H1 (cell line): ENCODE measurements around the gene RABGGTB. TPM values are rescaled to one million over a fixed set of nuclear protein-coding genes. Genes with fewer than 3 reads are reported as not detected.

ENCODE experiments used
- CBX8 ChIP-seq: fragments of 300-800, 300-1000 bp; sonication (generic); IDR thresholded peaks from 2 replicates; pipeline ENCODE4 v1.7.1; 2016; ENCODE audit warnings: low read depth, low read length, borderline replicate concordance
- CEBPB ChIP-seq: IDR thresholded peaks from 2 replicates; pipeline ENCODE4 v1.6.1; 2012; ENCODE audit warnings: low read depth, low read length
- HDAC2 ChIP-seq, 2 experiments: fragments of 300-600 bp in 1 of 2; sonication (generic) in 1 of 2; IDR thresholded peaks; 2 replicates each; pipeline ENCODE4 v1.6.1; 2011 to 2012; ENCODE audit warnings: low read depth in 2 of 2, low read length in 2 of 2, mild to moderate bottlenecking in 2 of 2, moderate library complexity in 2 of 2, borderline replicate concordance in 1 of 2, inconsistent platforms in 1 of 2
- TEAD4 ChIP-seq: IDR thresholded peaks from 2 replicates; pipeline ENCODE4 v1.6.1; 2012; ENCODE audit warnings: low read depth, low read length, inconsistent platforms, mixed read lengths
- YY1 ChIP-seq: IDR thresholded peaks from 2 replicates; pipeline ENCODE4 v1.6.1; 2011; ENCODE audit warnings: low read depth, mild to moderate bottlenecking, low read length
- polyA plus RNA-seq, 7 experiments: library from polyadenylated mRNA; depleted of rRNA in 3 of 7; stranded (reverse) in 5 of 7; unstranded in 2 of 7; fragments of >200 nt in 5 of 7; fragments of 200-250 nt in 2 of 7; gene quantifications; 1 replicate in 5 of 7; 2 replicates in 1 of 7; 4 replicates in 1 of 7; pipeline versions ENCODE4 v1.2.1 to v1.2.3, GENCODE V29; 2011 to 2013; ENCODE audit warnings: missing spikeins in 2 of 7, mixed read lengths in 2 of 7
- total RNA-seq: library from RNA; stranded (reverse); fragmentation: NEBNext Ultra II Directional; extraction: Animal tissue kit (Norgen Biotek cat#: 25700); gene quantifications from 2 replicates; pipeline ENCODE4 v1.2.1, GENCODE V29; 2021

RABGGTB gene
- total and polyA plus RNA-seq, 2 of the 8 experiments (the other 6 are each of a cell fraction or from before 2014, with no cell fraction given): 70.7 to 124 TPM

DNA sequence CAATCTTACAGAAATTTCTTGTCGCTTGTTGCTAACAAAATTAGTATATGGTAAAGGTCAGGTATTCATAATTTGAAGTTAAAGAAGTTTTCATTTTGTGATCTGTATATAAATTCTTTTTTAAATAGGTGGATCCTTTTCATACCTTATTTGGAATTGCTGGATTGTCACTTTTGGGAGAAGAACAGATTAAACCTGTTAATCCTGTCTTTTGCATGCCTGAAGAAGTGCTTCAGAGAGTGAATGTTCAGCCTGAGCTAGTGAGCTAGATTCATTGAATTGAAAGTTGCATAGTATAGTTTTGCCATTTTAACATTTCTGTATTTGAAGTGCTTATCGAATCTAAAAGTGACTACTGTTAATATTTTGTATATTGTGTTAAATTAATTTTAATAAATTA lies 8.3 kb downstream of the RABGGTB start (continued):
- TF ChIP-seq HDAC2 (IDR thresholded peaks at IDR 0.05; ENCODE audit: borderline replicate concordance in 1 of 2, low read depth in 2 of 2, low read length in 2 of 2) (no peak), CEBPB (no peak), CBX8 (no peak), TEAD4 (no peak), YY1 (no peak)
